Transverse colon (tissue), 4 donors: Measurements from ENCODE around the gene ZKSCAN1. TPM values are rescaled to one million over a fixed set of nuclear protein-coding genes. Genes with fewer than 3 reads are reported as not detected.

Source experiments
- DNase-seq: peaks from one replicate; pipeline ENCODE4 v3.0.0-alpha.2; 2019
- H3K27ac ChIP-seq, 4 donors: fragments of 200-600 bp; sonication (generic); 2 replicates each; pipeline ENCODE4 v1.5.1; 2016 to 2018; ENCODE audit warnings: inconsistent platforms in 4 of 4
- H3K27me3 ChIP-seq: fragments of 200-600 bp; sonication (generic); 2 replicates; pipeline ENCODE4 v1.5.1; 2017; ENCODE audit warnings: inconsistent platforms
- H3K36me3 ChIP-seq, 4 donors: fragments of 200-600 bp; sonication (generic); 2 replicates each; pipeline ENCODE4 v1.5.1; 2017 to 2019; ENCODE audit warnings: inconsistent platforms in 4 of 4
- H3K4me1 ChIP-seq, 4 donors: fragments of 200-600 bp; sonication (generic); 2 replicates each; pipeline ENCODE4 v1.5.1; 2017 to 2020; ENCODE audit warnings: inconsistent platforms in 4 of 4
- H3K4me3 ChIP-seq, 4 donors: fragments of 200-600 bp; sonication (generic); 1 replicate in 1 of 4; 2 replicates in 3 of 4; pipeline versions ENCODE4 v1.5.1 to v1.6.1; 2017 to 2019; ENCODE audit warnings: inconsistent platforms in 4 of 4
- H3K9me3 ChIP-seq, 2 donors: fragments of 200-600 bp; sonication (generic); 2 replicates each; pipeline ENCODE4 v1.5.1; 2017 to 2019; ENCODE audit warnings: inconsistent platforms in 2 of 2
- EP300 ChIP-seq: sonication (generic); formaldehyde crosslinking; IDR thresholded peaks from one replicate; pipeline ENCODE4 v1.6.1; 2017; ENCODE audit warnings: antibody characterized with exemption, low read depth
- POLR2A ChIP-seq: fragments of 450-650 bp; IDR thresholded peaks from one replicate; pipeline ENCODE4 v1.6.1; 2016; ENCODE audit warnings: antibody characterized with exemption, mild to moderate bottlenecking, moderate library complexity
- POLR2AphosphoS5 ChIP-seq, 3 donors: sonication (generic); formaldehyde crosslinking; IDR thresholded peaks; one replicate each; pipeline ENCODE4 v1.6.1; 2016; ENCODE audit warnings: antibody characterized with exemption in 3 of 3
- WGBS, 2 donors: methylation state at CpG; one replicate each; pipeline ENCODE4 v1.1.5; 2018; ENCODE audit warnings: low coverage in 1 of 2; 5-methylcytosine and 5-hydroxymethylcytosine counted together
- in situ Hi-C, 4 donors: fragments of 200-750 bp; cut with MboI; loops; one replicate each; pipeline versions ENCODE4 v1.15.0 to v1.15.1; 2017; ENCODE audit warnings: low sequenced_read_pairs in 3 of 4, low pct_ligation_motif_present in 1 of 4, low pct_unique_long_range_greater_than_20kb in 1 of 4
- intact Hi-C: fragments of 100-400 bp; cut with DNase I; formaldehyde crosslinking; loops from one replicate; pipeline ENCODE4 v1.15.1; 2023; ENCODE audit warnings: low total_unique reads
- total RNA-seq, 4 donors: library from RNA; depleted of rRNA; stranded (reverse); fragments of >200 nt; gene quantifications; one replicate each; pipeline ENCODE4 v1.1.0, GENCODE V29; 2016
- TF ChIP-seq, protein P1 (sequence below), 5 experiments: fragments of 200-600 bp in 3 of 5; fragments of 450-650 bp in 2 of 5; sonication (generic) in 3 of 5; IDR thresholded peaks; 1 replicate in 2 of 5; 2 replicates in 3 of 5; pipeline ENCODE4 v1.5.1; 2016 to 2017; ENCODE audit warnings: antibody characterized with exemption in 5 of 5, inconsistent platforms in 3 of 5, mild to moderate bottlenecking in 2 of 5, moderate library complexity in 1 of 5

The ZKSCAN1 gene
- total RNA-seq, 4 donors from 2014 or later = 63.1 to 97.5 (median 84.5) TPM

DNA sequence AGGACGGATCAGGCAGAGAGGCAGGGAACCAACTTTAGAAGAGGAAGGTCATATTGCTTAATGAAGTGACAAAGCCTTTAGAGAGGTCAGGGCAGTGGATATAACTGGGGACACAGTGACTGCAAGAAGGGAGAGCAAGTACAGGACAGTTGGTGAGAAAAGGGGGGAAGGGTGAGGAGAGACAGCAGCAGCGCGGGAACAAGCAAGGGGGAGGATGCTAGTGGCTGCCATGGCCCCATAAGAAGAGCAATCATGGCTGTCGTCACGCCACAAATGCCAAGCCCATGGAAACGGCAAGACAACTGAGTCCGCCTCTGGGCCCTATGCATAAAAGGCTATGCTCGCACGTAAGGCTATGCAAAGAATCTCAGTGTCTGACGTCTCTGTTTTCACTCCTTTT, 57.1 kb downstream of the ZKSCAN1 start:
- no peak for DNase-seq
- Histone ChIP-seq H3K36me3 (peaks cover 10 to 78% (median 48%) of the 10 kb centered on the region in 4 donors), H3K4me3 (no peak overlapping the region), H3K9me3 (peaks cover 22 to 24% of the 10 kb centered on the region in 2 donors), H3K27ac (no peak overlapping the region), H3K27me3 (no peaks in the 10 kb centered on the region), H3K4me1 (peaks cover 0 to 9% (median 7%) of the 10 kb centered on the region in 4 donors)
- TF ChIP-seq EP300 (no peak), POLR2A (no peak), POLR2AphosphoS5 (IDR thresholded peaks at IDR 0.05) (no peak)
- TF ChIP-seq, protein P1, sequence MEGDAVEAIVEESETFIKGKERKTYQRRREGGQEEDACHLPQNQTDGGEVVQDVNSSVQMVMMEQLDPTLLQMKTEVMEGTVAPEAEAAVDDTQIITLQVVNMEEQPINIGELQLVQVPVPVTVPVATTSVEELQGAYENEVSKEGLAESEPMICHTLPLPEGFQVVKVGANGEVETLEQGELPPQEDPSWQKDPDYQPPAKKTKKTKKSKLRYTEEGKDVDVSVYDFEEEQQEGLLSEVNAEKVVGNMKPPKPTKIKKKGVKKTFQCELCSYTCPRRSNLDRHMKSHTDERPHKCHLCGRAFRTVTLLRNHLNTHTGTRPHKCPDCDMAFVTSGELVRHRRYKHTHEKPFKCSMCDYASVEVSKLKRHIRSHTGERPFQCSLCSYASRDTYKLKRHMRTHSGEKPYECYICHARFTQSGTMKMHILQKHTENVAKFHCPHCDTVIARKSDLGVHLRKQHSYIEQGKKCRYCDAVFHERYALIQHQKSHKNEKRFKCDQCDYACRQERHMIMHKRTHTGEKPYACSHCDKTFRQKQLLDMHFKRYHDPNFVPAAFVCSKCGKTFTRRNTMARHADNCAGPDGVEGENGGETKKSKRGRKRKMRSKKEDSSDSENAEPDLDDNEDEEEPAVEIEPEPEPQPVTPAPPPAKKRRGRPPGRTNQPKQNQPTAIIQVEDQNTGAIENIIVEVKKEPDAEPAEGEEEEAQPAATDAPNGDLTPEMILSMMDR (IDR thresholded peaks at IDR 0.05) = no peak
- 94 to 98% methylated on average over 9 to 10 of the region's 10 CpGs for WGBS, 2 donors
- intact Hi-C loops (no loop called here), in situ Hi-C loops (loop anchor here in 3 of 4 donors (10.0 to 25.0 kb wide), 2 partner anchors 78 to 160 kb away; partner anchors contain the start of gene TRIM4 (in 3 of the 3))

- in situ Hi-C loops = loop anchor here in 3 of 4 donors (10.0 to 25.0 kb wide), 2 partner anchors 80 to 163 kb away; partner anchors contain the start of gene TRIM4 (in 3 of the 3)
- no peak for DNase-seq
- Histone ChIP-seq H3K27ac (no peak overlapping the region), H3K36me3 (peaks cover 10 to 76% (median 46%) of the 10 kb centered on the region in 4 donors), H3K9me3 (peaks cover 22 to 24% of the 10 kb centered on the region in 2 donors), H3K4me1 (peaks cover 7 to 32% (median 30%) of the 10 kb centered on the region in 4 donors), H3K27me3 (no peaks in the 10 kb centered on the region), H3K4me3 (no peak overlapping the region)
- intact Hi-C loops = no loop called here
- TF ChIP-seq, protein P1 (IDR thresholded peaks at IDR 0.05) = no peak
- TF ChIP-seq POLR2A = no peak
- TF ChIP-seq EP300 = no peak
- TF ChIP-seq POLR2AphosphoS5 (IDR thresholded peaks at IDR 0.05) = no peak
- WGBS, 2 donors = 85% methylated on average over 7 of the region's 7 CpGs; no CpG with 5 or more reads in 1 of the 2 donors
These were observed 59.4 kb downstream of the ZKSCAN1 start for GRCh38 chr7:100074841-100075240.

- H3K27me3 ChIP-seq = no peaks in the 10 kb centered on the region
- peaks cover 10 to 71% (median 43%) of the 10 kb centered on the region in 4 donors for H3K36me3 ChIP-seq
- 97% methylated on average over 4 to 6 of the region's 6 CpGs for WGBS, 2 donors
- no peak overlapping the region for H3K4me3 ChIP-seq
- no peak overlapping the region for H3K27ac ChIP-seq
- in situ Hi-C loops = loop anchor here in 1 of 4 donors (10.0 kb wide), 1 partner anchor 81 kb away; no protein-coding TSS in a partner anchor
- peaks cover 22 to 24% of the 10 kb centered on the region in 2 donors for H3K9me3 ChIP-seq
- DNase-seq = no peak
- intact Hi-C loops = no loop called here
- H3K4me1 ChIP-seq = peaks cover 13 to 37% (median 35%) of the 10 kb centered on the region in 4 donors
- TF ChIP-seq, protein P1 (IDR thresholded peaks at IDR 0.05) = no peak
- TF ChIP-seq POLR2AphosphoS5 (IDR thresholded peaks at IDR 0.05) (no peak), POLR2A (no peak), EP300 (no peak)
These were observed 60.0 kb downstream of the ZKSCAN1 start for GRCh38 chr7:100075418-100075817.

- H3K9me3 ChIP-seq = peaks cover 5 to 6% of the 10 kb centered on the region in 2 donors
- peaks cover 15 to 47% (median 46%) of the 10 kb centered on the region in 4 donors for H3K4me1 ChIP-seq
- H3K36me3 ChIP-seq = peaks cover 0 to 53% (median 25%) of the 10 kb centered on the region in 4 donors
- no peak overlapping the region for H3K4me3 ChIP-seq
- H3K27me3 ChIP-seq = no peaks in the 10 kb centered on the region
- H3K27ac ChIP-seq = peak overlapping the region; percentile 94 to 97 (median 96)
- TF ChIP-seq POLR2A = no peak
- TF ChIP-seq EP300 = no peak
- TF ChIP-seq POLR2AphosphoS5 (IDR thresholded peaks at IDR 0.05) = no peak
- TF ChIP-seq, protein P1 (IDR thresholded peaks at IDR 0.05) = no peak
- DNase-seq = peak; percentile 35
- 63% methylated on average over 3 to 4 of the region's 4 CpGs for WGBS, 2 donors
- in situ Hi-C loops (loop anchor here in 1 of 4 donors (10.0 kb wide), 1 partner anchor 82 kb away; no protein-coding TSS in a partner anchor), intact Hi-C loops (no loop called here)
These were observed 61.8 kb downstream of the ZKSCAN1 start for GRCh38 chr7:100077205-100077604.
